HepG2 (cell line): ENCODE measurements around the gene NPC1. TPM values are rescaled to one million over a fixed set of nuclear protein-coding genes. Genes with fewer than 3 reads are reported as not detected.

Experiments
- ARID5B ChIP-seq: IDR thresholded peaks from 2 replicates; pipeline ENCODE4 v1.4.0; 2020; ENCODE audit warnings: mild to moderate bottlenecking, missing genetic modification reagents
- ASH2L ChIP-seq: fragments of 300-600, 200-600 bp; sonication (generic); IDR thresholded peaks from 2 replicates; pipeline ENCODE4 v1.7.0; 2017; ENCODE audit warnings: low read depth, mild to moderate bottlenecking, moderate library complexity, mixed read lengths, low read length; ENCODE audit not compliant: insufficient read length
- ESRRA ChIP-seq: sonication (generic); formaldehyde crosslinking; IDR thresholded peaks from 2 replicates; pipeline ENCODE4 v1.5.1; 2020; ENCODE audit warnings: mild to moderate bottlenecking, low read depth, missing genetic modification reagents
- ETV5 ChIP-seq: IDR thresholded peaks from 2 replicates; pipeline ENCODE4 v1.6.1; 2018; ENCODE audit warnings: missing biosample characterization, missing genetic modification reagents, inconsistent platforms, borderline replicate concordance
- FOSL2 ChIP-seq: sonication (generic); formaldehyde crosslinking; IDR thresholded peaks from 2 replicates; pipeline ENCODE4 v1.4.0; 2020; ENCODE audit warnings: missing genetic modification reagents
- HDAC1 ChIP-seq: sonication (generic); formaldehyde crosslinking; IDR thresholded peaks from 2 replicates; pipeline ENCODE4 v1.5.1; 2020; ENCODE audit warnings: mild to moderate bottlenecking, missing genetic modification reagents
- HOXA3 ChIP-seq: sonication (generic); formaldehyde crosslinking; IDR thresholded peaks from 2 replicates; pipeline ENCODE4 v1.5.0; 2020; ENCODE audit warnings: missing genetic modification reagents
- NR2F6 ChIP-seq, 2 experiments: IDR thresholded peaks; 2 replicates each; pipeline ENCODE4 v1.6.1; 2016; ENCODE audit warnings: antibody characterized with exemption in 1 of 2, mild to moderate bottlenecking in 1 of 2
- PPARG ChIP-seq: conservative IDR thresholded peaks from 2 replicates; pipeline ENCODE4 v1.6.1; 2016; ENCODE audit warnings: missing biosample characterization, missing genetic modification reagents
- RBAK ChIP-seq: sonication (generic); formaldehyde crosslinking; IDR thresholded peaks from 2 replicates; pipeline ENCODE4 v1.5.1; 2020; ENCODE audit warnings: mild to moderate bottlenecking, missing genetic modification reagents
- SAP130 ChIP-seq: IDR thresholded peaks from 2 replicates; pipeline ENCODE4 v1.6.1; 2016; ENCODE audit warnings: low read depth
- SOX13 ChIP-seq, 3 experiments: fragments of 450-650 bp in 1 of 3; sonication (generic) in 1 of 3; formaldehyde crosslinking in 1 of 3; IDR thresholded peaks in 2 of 3; conservative IDR thresholded peaks in 1 of 3; 2 replicates each; pipeline versions ENCODE4 v1.5.0 to v1.6.1; 2016 to 2020; ENCODE audit warnings: antibody characterized with exemption in 1 of 3, mild to moderate bottlenecking in 1 of 3, missing compliant biosample characterization in 1 of 3, missing genetic modification reagents in 1 of 3, moderate library complexity in 1 of 3
- SSRP1 ChIP-seq: IDR thresholded peaks from 2 replicates; pipeline ENCODE4 v1.6.1; 2016; ENCODE audit warnings: control low read depth
- ZGPAT ChIP-seq: IDR thresholded peaks from 2 replicates; pipeline ENCODE4 v1.6.1; 2016; ENCODE audit warnings: mild to moderate bottlenecking
- ZKSCAN8 ChIP-seq: IDR thresholded peaks from 2 replicates; pipeline ENCODE4 v1.6.1; 2016; ENCODE audit warnings: borderline replicate concordance, missing genetic modification reagents, missing compliant biosample characterization
- ZNF205 ChIP-seq: IDR thresholded peaks from 2 replicates; pipeline ENCODE4 v1.6.1; 2018; ENCODE audit warnings: missing biosample characterization, missing genetic modification reagents
- ZNF547 ChIP-seq: sonication (generic); formaldehyde crosslinking; IDR thresholded peaks from 2 replicates; pipeline ENCODE4 v1.5.1; 2020; ENCODE audit warnings: mild to moderate bottlenecking, missing genetic modification reagents
- ZNF7 ChIP-seq: IDR thresholded peaks from 2 replicates; pipeline ENCODE4 v1.6.1; 2016; ENCODE audit warnings: missing biosample characterization, missing genetic modification reagents
- polyA plus RNA-seq, 8 experiments: library from polyadenylated mRNA; depleted of rRNA in 3 of 8; stranded (reverse) in 7 of 8; unstranded in 1 of 8; fragments of >200 nt; fragmentation: Illumina TruSeq in 4 of 8; extraction: Trizol in 4 of 8; gene quantifications; 2 replicates each; pipeline versions ENCODE4 v1.2.1 to v1.2.3, GENCODE V29; 2011 to 2016; ENCODE audit warnings: low read depth in 4 of 8, missing spikeins in 1 of 8, mixed read lengths in 1 of 8; ENCODE audit not compliant: insufficient read depth in 1 of 8
- total RNA-seq, 5 experiments: library from RNA; depleted of rRNA; stranded (reverse); fragments of >200 nt; fragmentation: Illumina TruSeq; extraction: Trizol; gene quantifications; 2 replicates each; pipeline ENCODE4 v1.2.3, GENCODE V29; 2016; ENCODE audit warnings: low read depth in 1 of 5
- TF ChIP-seq, protein P1 (sequence below): sonication (generic); formaldehyde crosslinking; conservative IDR thresholded peaks from 2 replicates; pipeline ENCODE4 v1.8.0; 2022; ENCODE audit warnings: mild to moderate bottlenecking, moderate library complexity, missing genetic modification reagents
- TF ChIP-seq, protein P2 (sequence below): sonication (generic); formaldehyde crosslinking; IDR thresholded peaks from 2 replicates; pipeline ENCODE4 v1.5.1; 2020; ENCODE audit warnings: mild to moderate bottlenecking, moderate library complexity, missing genetic modification reagents

Gene NPC1
- total and polyA plus RNA-seq, 2 of the 13 experiments (the other 11 are each of a cell fraction or from before 2014, with no cell fraction given): 46.5 to 114 TPM

DNA sequence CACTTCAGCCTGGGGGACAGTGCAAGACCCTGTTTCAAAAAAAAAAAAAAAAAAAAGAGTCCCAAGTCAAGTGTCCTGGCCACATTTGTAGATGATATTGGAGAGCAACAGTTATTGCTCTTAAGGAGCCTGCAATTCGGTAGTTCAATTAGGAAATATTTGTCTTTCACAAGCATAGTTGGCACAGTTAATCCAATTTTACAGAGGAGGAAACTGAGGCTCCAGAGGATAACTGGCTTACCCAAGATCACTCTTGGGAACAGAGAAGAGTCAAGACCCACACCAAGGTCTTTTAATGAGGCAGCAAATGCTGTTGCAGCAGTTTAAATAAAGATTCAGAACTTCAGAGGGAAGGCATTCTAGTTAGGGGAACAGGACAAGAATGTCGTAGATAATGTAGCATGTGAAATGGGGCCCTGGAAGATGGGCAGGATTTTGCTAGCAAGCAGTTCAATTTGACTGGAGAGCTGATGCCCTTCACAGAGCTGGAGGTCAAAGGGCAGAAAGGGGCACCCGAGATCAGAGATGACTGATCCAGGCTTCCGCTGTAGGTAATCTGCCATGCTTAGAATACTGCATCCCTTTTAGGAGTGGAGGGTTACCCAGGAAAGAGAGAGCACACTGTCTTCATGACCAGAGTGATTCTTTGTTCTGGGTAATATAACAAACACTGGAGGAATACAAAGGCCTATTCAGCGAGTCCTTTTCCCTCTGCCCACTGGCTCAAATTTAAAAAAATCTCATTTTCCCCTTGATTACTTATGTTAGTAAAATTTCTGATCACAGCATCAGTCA lies 3.0 kb downstream of the NPC1 start (continued):
- peak; percentile 56 for TF ChIP-seq ASH2L
- TF ChIP-seq PPARG (CRISPR knock-in tag): peak; percentile 55; the same call in 1 of the 2 replicates
- TF ChIP-seq ZNF7 (CRISPR knock-in tag): 0 out of 2 replicates have a peak, but pooled peaks have one; percentile 45
- TF ChIP-seq ZNF205 (CRISPR knock-in tag): no peak
- peak; percentile 56; the same call in 1 of the 2 replicates for TF ChIP-seq SAP130 (CRISPR knock-in tag)
- no peak for TF ChIP-seq SOX13 (IDR thresholded peaks at IDR 0.05)
- peak in 1 of 2 experiments; percentile 86; a peak in 2 of 4 replicates for TF ChIP-seq SOX13 (CRISPR knock-in tag; conservative IDR thresholded peaks at IDR 0.05 in 1 of 2, IDR thresholded peaks at IDR 0.05 in 1 of 2)
- TF ChIP-seq, protein P1, sequence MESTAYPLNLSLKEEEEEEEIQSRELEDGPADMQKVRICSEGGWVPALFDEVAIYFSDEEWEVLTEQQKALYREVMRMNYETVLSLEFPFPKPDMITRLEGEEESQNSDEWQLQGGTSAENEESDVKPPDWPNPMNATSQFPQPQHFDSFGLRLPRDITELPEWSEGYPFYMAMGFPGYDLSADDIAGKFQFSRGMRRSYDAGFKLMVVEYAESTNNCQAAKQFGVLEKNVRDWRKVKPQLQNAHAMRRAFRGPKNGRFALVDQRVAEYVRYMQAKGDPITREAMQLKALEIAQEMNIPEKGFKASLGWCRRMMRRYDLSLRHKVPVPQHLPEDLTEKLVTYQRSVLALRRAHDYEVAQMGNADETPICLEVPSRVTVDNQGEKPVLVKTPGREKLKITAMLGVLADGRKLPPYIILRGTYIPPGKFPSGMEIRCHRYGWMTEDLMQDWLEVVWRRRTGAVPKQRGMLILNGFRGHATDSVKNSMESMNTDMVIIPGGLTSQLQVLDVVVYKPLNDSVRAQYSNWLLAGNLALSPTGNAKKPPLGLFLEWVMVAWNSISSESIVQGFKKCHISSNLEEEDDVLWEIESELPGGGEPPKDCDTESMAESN (CRISPR knock-in tag): no peak
- TF ChIP-seq ZNF547 (CRISPR knock-in tag): no peak
- TF ChIP-seq NR2F6 (IDR thresholded peaks at IDR 0.05): peak; percentile 94
- TF ChIP-seq NR2F6 (CRISPR knock-in tag; IDR thresholded peaks at IDR 0.05): peak; percentile 97
- peak; percentile 69; the same call in 1 of the 2 replicates for TF ChIP-seq ETV5 (CRISPR knock-in tag)
- TF ChIP-seq, protein P2, sequence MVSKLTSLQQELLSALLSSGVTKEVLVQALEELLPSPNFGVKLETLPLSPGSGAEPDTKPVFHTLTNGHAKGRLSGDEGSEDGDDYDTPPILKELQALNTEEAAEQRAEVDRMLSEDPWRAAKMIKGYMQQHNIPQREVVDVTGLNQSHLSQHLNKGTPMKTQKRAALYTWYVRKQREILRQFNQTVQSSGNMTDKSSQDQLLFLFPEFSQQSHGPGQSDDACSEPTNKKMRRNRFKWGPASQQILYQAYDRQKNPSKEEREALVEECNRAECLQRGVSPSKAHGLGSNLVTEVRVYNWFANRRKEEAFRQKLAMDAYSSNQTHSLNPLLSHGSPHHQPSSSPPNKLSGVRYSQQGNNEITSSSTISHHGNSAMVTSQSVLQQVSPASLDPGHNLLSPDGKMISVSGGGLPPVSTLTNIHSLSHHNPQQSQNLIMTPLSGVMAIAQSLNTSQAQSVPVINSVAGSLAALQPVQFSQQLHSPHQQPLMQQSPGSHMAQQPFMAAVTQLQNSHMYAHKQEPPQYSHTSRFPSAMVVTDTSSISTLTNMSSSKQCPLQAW: peak; percentile 55; the same call in 1 of the 2 replicates
- TF ChIP-seq ZGPAT (CRISPR knock-in tag): peak; percentile 50; the same call in 1 of the 2 replicates
- TF ChIP-seq RBAK (CRISPR knock-in tag): no peak
- no peak; the same call in 1 of the 2 replicates for TF ChIP-seq ZKSCAN8 (CRISPR knock-in tag)
- peak; percentile 48 for TF ChIP-seq FOSL2 (CRISPR knock-in tag)
- peak; percentile 57; the same call in 1 of the 2 replicates for TF ChIP-seq HOXA3 (CRISPR knock-in tag)
- peak; percentile 88 for TF ChIP-seq ESRRA
- peak; percentile 47 for TF ChIP-seq HDAC1
- peak; percentile 79 for TF ChIP-seq ARID5B (CRISPR knock-in tag)
- peak; percentile 75; the same call in 1 of the 2 replicates for TF ChIP-seq SSRP1 (CRISPR knock-in tag)
